Esophagus muscularis mucosa (tissue), 3 donors: ENCODE measurements around the gene LRRC10B.

ENCODE experiments used
- CTCF ChIP-seq, 3 experiments: fragments of 200-600 bp in 2 of 3; fragments of 450-650 bp in 1 of 3; sonication (generic) in 2 of 3; IDR thresholded peaks; one replicate each; pipeline ENCODE4 v1.5.1; 2017 to 2019; ENCODE audit warnings: antibody characterized with exemption in 3 of 3, mild to moderate bottlenecking in 2 of 3, moderate library complexity in 1 of 3
- POLR2A ChIP-seq: fragments of 450-650 bp; IDR thresholded peaks from one replicate; pipeline ENCODE4 v1.6.1; 2017; ENCODE audit warnings: antibody characterized with exemption, moderate library complexity, mild to moderate bottlenecking, low read depth

GRCh38 chr11:61510974-61511373 lies 2.4 kb downstream of the LRRC10B start:
- TF ChIP-seq POLR2A (no peak), CTCF (IDR thresholded peaks at IDR 0.05) (no peak)
